Naive B cell (primary cell): Measurements from ENCODE around the gene G6PC3. TPM values are rescaled to one million over a fixed set of nuclear protein-coding genes. Genes with fewer than 3 reads are reported as not detected.
A peak's percentile ranks its signal among the peaks of the same experiment; 100 is the strongest.

Experiments used
- ATAC-seq, 2 donors: fragments of 150-1000 bp; cut with Tn5 transposase; 2 replicates each; pipeline ENCODE4 v1.10.0; 2021; ENCODE audit warnings: low read depth in 2 of 2, mild to moderate bottlenecking in 2 of 2, moderate library complexity in 2 of 2
- DNase-seq: peaks from one replicate; pipeline ENCODE4 v3.0.0; 2022
- H3K27ac Mint-ChIP-seq, 6 donors: one replicate each; pipeline ENCODE4 v1.8.0; 2020 to 2022; ENCODE audit warnings: mild to moderate bottlenecking in 6 of 6, mixed read lengths in 6 of 6, moderate library complexity in 5 of 6, inconsistent platforms in 2 of 6
- H3K27me3 Mint-ChIP-seq, 3 donors: one replicate each; pipeline ENCODE4 v1.8.0; 2021 to 2022; ENCODE audit warnings: mixed read lengths in 3 of 3, mild to moderate bottlenecking in 1 of 3
- H3K36me3 Mint-ChIP-seq, 2 donors: one replicate each; pipeline ENCODE4 v1.8.0; 2020 to 2022; ENCODE audit warnings: mixed read lengths in 2 of 2, inconsistent platforms in 1 of 2, mild to moderate bottlenecking in 1 of 2
- H3K4me1 Mint-ChIP-seq, 3 donors: one replicate each; pipeline ENCODE4 v1.8.0; 2020 to 2022; ENCODE audit warnings: mixed read lengths in 3 of 3, inconsistent platforms in 1 of 3, mild to moderate bottlenecking in 1 of 3, moderate library complexity in 1 of 3
- H3K4me3 Mint-ChIP-seq, 8 donors: one replicate each; pipeline ENCODE4 v1.8.0; 2020 to 2022; ENCODE audit warnings: mild to moderate bottlenecking in 8 of 8, mixed read lengths in 8 of 8, moderate library complexity in 8 of 8, inconsistent platforms in 2 of 8
- H3K9me3 Mint-ChIP-seq, 7 donors: one replicate each; pipeline ENCODE4 v1.8.0; 2020 to 2022; ENCODE audit warnings: mixed read lengths in 7 of 7, mild to moderate bottlenecking in 5 of 7, inconsistent platforms in 2 of 7, moderate library complexity in 1 of 7
- polyA plus RNA-seq, 6 donors: library from polyadenylated mRNA; unstranded; fragments of 300-500 nt; fragmentation: Illumina TruSeq; gene quantifications; one replicate each; pipeline ENCODE4 v1.2.3, GENCODE V29; 2021; ENCODE audit warnings: low read depth in 6 of 6

The G6PC3 gene
- polyA plus RNA-seq, 6 donors from 2014 or later, result 19.2 to 28.0 (median 24.6) TPM

DNA sequence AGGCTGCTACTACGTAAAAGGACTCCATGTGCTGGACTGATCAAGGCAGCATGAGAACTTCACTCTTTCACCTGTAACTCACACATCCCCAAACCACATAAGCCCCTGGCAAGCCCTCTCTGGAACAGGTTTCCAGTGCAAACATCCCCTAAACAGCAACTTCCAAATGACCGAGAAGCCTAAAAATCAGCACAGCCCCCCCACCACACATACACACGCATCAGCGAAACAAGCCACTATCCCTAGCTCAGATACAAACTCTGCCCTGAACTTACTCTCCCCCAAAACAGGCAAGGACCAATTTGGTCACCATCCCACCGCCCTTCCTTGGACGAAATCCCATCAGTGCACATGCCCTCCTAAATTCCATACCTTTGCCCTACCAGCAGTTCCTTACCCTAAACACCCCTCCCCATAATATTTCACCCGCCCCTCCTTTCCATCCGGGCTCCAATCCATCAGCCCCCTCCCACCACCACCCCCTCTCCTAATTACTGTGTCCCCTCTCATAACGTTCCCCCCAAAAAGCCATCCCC, 4.8 kb upstream of the G6PC3 start:
- H3K9me3 Mint-ChIP-seq, result no peaks in the 10 kb centered on the region
- peak overlapping the region; percentile 86 to 96 (median 94) for H3K4me3 Mint-ChIP-seq
- H3K4me1 Mint-ChIP-seq, result peaks cover 28 to 58% (median 39%) of the 10 kb centered on the region in 3 donors
- DNase-seq (no peak), ATAC-seq (no peak)
- H3K27ac Mint-ChIP-seq, result peak overlapping the region; percentile 76 to 97 (median 95)
- no peaks in the 10 kb centered on the region for H3K27me3 Mint-ChIP-seq
- peaks cover 0 to 7% of the 10 kb centered on the region in 2 donors for H3K36me3 Mint-ChIP-seq

DNA sequence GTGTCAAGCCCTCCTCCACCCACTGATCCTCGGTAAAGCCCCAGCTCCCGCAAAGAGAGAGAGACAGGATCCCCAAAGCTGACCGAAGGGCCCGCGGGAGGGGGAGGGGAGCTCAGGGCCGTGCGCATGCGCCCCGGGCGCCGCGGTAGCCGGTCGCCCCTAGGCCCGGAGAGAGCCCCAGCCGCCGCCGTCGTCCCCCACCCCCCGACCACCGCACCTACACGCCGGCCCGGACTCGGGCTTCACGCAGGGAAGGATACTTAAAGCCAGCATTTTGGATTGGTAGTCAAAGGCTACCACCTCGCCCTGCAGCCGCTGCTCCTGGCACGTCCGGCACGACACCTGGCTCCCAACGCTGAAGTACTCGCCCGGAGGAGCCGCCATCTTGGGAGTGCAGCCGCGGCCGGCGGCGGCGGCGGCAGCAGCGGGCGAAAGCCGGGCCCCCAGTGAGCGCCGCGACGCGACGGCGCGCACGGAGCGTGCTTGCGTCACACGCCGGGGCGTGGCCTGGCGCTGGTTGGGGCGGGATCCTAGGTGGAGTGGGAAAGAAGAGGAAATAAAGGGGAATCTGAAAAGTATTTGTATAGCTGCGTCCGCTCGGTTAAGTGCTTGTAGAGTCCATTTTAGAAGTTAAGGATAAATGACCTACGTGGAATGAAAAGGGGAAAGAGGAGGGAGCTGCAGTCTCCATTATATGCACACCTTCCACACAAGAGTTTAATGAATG, 4.2 kb upstream of the G6PC3 start, which contains the start of gene LSM12:
Gene LSM12, minus strand, starts transcription at position 468 of the 727 bp plus-strand sequence. Its CDS starts 84 bp downstream, at position 384.
- ATAC-seq (peak; percentile 87), DNase-seq (peak; percentile 93)
- H3K9me3 Mint-ChIP-seq, result no peaks in the 10 kb centered on the region
- peaks cover 32 to 61% (median 43%) of the 10 kb centered on the region in 3 donors for H3K4me1 Mint-ChIP-seq
- no peaks in the 10 kb centered on the region for H3K27me3 Mint-ChIP-seq
- H3K36me3 Mint-ChIP-seq, result peaks cover 0 to 7% of the 10 kb centered on the region in 2 donors
- H3K27ac Mint-ChIP-seq, result peak within 1 kb of the TSS; percentile 76 to 97 (median 95)
- H3K4me3 Mint-ChIP-seq, result peak within 1 kb of the TSS; percentile 86 to 96 (median 94)

DNA sequence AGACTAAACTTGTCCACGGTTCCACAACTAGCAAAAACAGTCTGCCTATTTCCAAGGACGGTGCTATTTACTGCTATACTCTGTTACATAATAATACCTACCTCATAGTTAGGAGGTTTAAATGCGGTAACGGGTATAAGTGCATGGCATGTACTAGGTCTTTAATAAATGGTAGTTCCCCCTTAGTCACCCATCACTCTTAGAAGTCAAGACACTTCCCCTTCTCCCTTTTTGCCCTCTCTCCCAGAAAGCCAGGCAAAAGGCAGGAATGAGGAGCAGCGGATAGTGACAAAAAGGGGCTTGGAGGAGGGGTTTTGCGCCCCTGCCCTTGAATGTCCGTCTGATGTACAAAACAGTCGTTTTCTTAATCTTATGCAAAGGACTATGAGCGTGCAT, 3.0 kb upstream of the G6PC3 start:
- DNase-seq, result no peak
- ATAC-seq, result no peak
- H3K27ac Mint-ChIP-seq, result peak overlapping the region in 2 of 6 donors; percentile 34 to 49

DNA sequence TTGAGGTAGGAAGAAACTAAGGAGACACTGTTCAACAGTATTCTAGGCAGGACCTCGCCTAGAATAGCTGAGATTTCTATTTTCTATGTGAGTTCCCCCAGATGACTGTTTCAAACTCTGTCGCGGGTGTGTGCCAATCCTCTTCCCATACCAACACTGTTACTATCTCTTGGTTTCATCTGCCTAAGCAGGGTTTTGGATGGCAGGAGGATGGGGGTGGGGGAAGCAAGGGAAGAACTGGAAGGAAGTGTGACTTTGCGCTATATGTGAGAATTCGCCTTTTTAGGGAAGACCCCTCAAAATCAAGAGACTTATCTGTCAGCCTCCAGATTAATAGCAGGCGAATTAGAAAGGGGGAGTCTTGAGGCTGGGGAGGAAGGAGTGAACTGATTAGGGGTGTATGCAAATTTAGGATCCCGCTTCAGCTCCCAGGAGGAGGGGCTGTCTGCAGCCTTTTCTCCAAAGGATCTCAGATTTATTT, 521 bp upstream of the G6PC3 start:
- Mint-ChIP-seq H3K36me3 (no peaks in the 10 kb centered on the region), H3K27ac (peak overlapping the region; percentile 72 to 93 (median 88)), H3K4me3 (peak overlapping the region; percentile 92 to 99 (median 94)), H3K4me1 (peaks cover 33 to 66% (median 41%) of the 10 kb centered on the region in 3 donors), H3K9me3 (no peaks in the 10 kb centered on the region), H3K27me3 (no peaks in the 10 kb centered on the region)
- ATAC-seq (no peak), DNase-seq (no peak)

More for the DNA sequence above, 3.0 kb upstream of the G6PC3 start:
- H3K4me1 Mint-ChIP-seq, result peaks cover 37 to 67% (median 47%) of the 10 kb centered on the region in 3 donors
- H3K9me3 Mint-ChIP-seq, result no peaks in the 10 kb centered on the region
- peak overlapping the region in 7 of 8 donors; percentile 2 to 96 (median 94) for H3K4me3 Mint-ChIP-seq
- no peaks in the 10 kb centered on the region for H3K27me3 Mint-ChIP-seq
- no peaks in the 10 kb centered on the region for H3K36me3 Mint-ChIP-seq

DNA sequence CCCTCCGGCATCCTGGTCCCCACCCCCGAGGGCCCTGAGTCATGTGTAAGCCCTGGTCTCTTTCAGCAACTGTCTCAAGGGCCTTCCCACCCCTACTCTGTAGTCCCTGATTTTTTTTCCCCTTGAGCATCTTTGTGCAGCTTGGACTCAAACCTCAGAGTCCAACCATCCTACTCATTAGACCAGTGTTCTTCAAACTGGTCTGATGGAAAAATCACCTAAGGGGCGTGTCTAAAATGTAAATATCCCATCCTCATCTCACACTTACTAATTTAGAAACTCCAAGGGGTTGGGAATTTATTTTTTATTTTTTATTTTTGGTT, 624 bp downstream of the G6PC3 start:
- Mint-ChIP-seq H3K36me3 (no peaks in the 10 kb centered on the region), H3K27me3 (no peaks in the 10 kb centered on the region), H3K4me1 (peaks cover 29 to 58% (median 34%) of the 10 kb centered on the region in 3 donors), H3K4me3 (peak overlapping the region; percentile 92 to 99 (median 94)), H3K9me3 (no peaks in the 10 kb centered on the region), H3K27ac (peak overlapping the region; percentile 18 to 97 (median 88))
- DNase-seq, result no peak
- ATAC-seq, result no peak

DNA sequence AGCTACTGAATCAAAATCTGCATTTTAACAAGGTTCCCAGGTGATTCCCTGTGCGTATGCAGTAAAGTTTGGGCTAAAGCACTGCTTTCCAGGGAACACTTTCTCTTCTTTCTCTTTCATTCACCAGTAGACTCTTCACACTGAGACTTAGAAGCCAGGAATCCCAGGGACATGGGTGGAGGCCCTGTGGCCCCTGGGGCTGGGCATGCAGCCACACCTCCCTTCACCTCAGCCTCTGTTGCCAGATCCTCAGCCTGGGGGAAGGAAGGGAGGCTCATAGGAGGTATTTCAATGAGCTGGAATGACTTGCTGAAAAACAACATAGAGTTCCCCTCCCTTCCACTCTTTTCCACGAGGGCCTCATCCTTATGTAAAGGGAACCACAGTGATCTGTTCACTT, 1.2 kb downstream of the G6PC3 start:
- no peak for DNase-seq
- H3K27me3 Mint-ChIP-seq, result no peaks in the 10 kb centered on the region
- no peaks in the 10 kb centered on the region for H3K36me3 Mint-ChIP-seq
- H3K4me3 Mint-ChIP-seq, result peak overlapping the region; percentile 88 to 99 (median 94)
- ATAC-seq, result no peak
- peaks cover 29 to 54% (median 31%) of the 10 kb centered on the region in 3 donors for H3K4me1 Mint-ChIP-seq
- H3K27ac Mint-ChIP-seq, result peak overlapping the region in 5 of 6 donors; percentile 62 to 95 (median 79)
- H3K9me3 Mint-ChIP-seq, result no peaks in the 10 kb centered on the region

DNA sequence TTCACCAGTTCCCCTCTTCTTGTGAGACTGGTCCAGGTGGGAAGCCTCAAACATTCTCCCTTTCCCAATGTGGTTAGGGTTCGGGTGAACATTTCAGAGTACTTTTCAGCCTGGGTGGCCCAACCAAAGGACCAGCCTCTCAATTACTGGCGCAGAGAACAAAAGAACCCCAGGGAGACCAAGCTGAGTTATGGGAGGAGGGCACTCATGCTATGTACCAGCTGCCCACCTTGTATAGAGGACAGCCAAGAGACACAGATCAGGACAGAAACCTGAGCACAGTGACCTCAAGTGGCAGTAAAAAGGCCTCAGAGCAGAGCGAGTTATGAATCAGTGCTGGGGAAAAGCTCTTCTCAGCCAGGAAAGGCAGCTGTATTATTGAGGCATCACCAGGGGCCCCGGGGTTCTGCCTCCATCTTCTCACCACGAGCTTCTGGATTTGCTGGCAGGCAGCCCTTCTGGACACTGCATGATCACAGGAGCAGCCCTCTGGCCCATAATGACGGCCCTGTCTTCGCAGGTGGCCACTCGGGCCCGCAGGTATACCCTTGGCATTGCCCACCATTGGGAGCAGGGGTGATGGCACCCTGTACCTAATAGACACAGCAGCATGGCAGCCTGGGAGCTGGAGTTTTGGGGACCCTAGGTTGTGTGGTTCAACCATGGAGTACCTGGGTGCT, 3.8 kb downstream of the G6PC3 start:
- H3K27me3 Mint-ChIP-seq, result no peaks in the 10 kb centered on the region
- no peaks in the 10 kb centered on the region for H3K9me3 Mint-ChIP-seq
- peak overlapping the region in 3 of 8 donors; percentile 2 to 63 (median 47) for H3K4me3 Mint-ChIP-seq
- no peaks in the 10 kb centered on the region for H3K36me3 Mint-ChIP-seq
- DNase-seq (no peak), ATAC-seq (no peak)
- no peak overlapping the region for H3K27ac Mint-ChIP-seq
- H3K4me1 Mint-ChIP-seq, result peaks cover 25 to 38% (median 31%) of the 10 kb centered on the region in 3 donors

DNA sequence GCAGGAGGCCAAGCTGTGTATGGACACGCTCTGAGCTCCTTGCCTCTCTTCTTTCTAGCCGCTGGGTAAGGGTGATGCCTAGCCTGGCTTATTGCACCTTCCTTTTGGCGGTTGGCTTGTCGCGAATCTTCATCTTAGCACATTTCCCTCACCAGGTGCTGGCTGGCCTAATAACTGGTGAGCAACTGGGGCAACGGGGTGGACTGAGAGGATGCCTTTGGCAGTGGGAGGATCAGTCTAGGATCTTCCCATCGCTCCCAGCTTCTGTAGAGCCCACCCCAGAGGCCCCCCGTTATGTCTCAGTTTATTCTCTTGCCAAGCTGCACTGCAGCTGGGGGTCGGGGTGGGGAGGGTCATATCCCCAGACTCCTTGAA, 4.4 kb downstream of the G6PC3 start:
- no peaks in the 10 kb centered on the region for H3K27me3 Mint-ChIP-seq
- ATAC-seq (no peak), DNase-seq (no peak)
- no peaks in the 10 kb centered on the region for H3K36me3 Mint-ChIP-seq
- peaks cover 24 to 37% (median 32%) of the 10 kb centered on the region in 3 donors for H3K4me1 Mint-ChIP-seq
- H3K27ac Mint-ChIP-seq, result peak overlapping the region in 3 of 6 donors; percentile 62 to 74 (median 72)
- H3K9me3 Mint-ChIP-seq, result no peaks in the 10 kb centered on the region
- peak overlapping the region in 1 of 8 donors; percentile 75 for H3K4me3 Mint-ChIP-seq

DNA sequence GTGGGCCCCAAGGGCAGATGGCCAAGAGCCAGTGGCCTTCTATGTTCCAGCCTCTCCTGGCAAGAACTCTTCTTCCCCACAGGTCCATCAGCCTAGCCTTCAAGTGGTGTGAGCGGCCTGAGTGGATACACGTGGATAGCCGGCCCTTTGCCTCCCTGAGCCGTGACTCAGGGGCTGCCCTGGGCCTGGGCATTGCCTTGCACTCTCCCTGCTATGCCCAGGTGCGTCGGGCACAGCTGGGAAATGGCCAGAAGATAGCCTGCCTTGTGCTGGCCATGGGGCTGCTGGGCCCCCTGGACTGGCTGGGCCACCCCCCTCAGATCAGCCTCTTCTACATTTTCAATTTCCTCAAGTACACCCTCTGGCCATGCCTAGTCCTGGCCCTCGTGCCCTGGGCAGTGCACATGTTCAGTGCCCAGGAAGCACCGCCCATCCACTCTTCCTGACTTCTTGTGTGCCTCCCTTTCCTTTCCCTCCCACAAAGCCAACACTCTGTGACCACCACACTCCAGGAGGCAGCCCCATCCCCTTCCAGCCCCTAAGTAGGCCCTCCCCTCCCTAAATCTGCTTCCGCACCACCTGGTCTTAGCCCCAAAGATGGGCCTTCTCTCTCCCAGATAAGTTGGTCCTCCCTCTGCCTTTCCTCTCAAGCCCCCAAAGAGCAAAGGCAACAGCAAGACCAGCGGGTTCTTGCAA, 5.2 kb downstream of the G6PC3 start:
- Mint-ChIP-seq H3K36me3 (no peaks in the 10 kb centered on the region), H3K27me3 (no peaks in the 10 kb centered on the region), H3K4me1 (peaks cover 18 to 35% (median 28%) of the 10 kb centered on the region in 3 donors), H3K4me3 (peak overlapping the region in 2 of 8 donors; percentile 49 to 66), H3K9me3 (no peaks in the 10 kb centered on the region), H3K27ac (peak overlapping the region in 4 of 6 donors; percentile 36 to 93 (median 80))
- ATAC-seq (no peak), DNase-seq (no peak)

DNA sequence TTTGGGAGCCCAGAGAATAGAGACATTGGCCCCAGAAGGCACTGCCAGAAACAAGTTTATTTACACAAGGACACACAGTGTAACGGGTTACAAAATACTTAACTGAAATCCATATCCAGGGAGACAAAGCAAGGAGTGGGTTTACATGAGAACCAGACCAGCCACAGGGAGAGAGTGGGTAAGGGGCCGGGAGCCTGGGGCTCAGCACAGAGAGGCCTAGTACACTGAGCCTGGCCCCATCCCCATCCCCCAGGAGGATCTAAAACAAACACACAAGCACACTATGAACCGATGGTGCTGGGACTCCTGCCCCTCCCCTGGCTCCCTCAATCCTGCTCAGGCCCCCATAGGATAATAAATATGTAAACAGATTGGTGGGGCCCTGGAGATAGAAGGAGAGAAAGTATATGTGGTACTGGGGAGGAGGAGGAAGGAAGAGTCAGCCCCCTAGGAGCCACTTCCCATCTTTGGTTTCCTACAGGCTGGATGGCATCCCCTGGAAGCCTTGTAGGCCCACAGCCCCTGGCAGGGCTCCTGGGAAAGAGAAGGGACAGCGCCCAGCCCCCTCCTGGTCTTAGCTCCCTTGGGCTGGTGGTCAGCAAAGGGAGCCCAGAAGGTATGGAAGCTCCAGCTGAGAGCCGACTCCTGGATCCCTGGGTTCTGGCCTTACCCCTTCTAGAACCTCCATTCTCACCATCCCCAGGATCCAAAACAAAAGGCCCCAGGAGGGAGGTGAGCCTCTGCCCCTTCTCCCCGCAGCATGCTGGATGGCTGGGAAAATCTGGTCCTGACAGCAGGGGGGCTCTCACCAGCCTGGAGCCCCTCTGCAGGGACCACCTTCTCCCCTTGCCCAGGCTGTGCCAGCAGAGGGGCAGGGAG, 6.4 kb downstream of the G6PC3 start:
- peak overlapping the region in 2 of 6 donors; percentile 68 to 83 for H3K27ac Mint-ChIP-seq
- H3K9me3 Mint-ChIP-seq, result no peaks in the 10 kb centered on the region
- no peaks in the 10 kb centered on the region for H3K27me3 Mint-ChIP-seq
- peaks cover 7 to 24% (median 16%) of the 10 kb centered on the region in 3 donors for H3K4me1 Mint-ChIP-seq
- no peak overlapping the region for H3K4me3 Mint-ChIP-seq
- H3K36me3 Mint-ChIP-seq, result no peaks in the 10 kb centered on the region
- DNase-seq (no peak), ATAC-seq (no peak)

DNA sequence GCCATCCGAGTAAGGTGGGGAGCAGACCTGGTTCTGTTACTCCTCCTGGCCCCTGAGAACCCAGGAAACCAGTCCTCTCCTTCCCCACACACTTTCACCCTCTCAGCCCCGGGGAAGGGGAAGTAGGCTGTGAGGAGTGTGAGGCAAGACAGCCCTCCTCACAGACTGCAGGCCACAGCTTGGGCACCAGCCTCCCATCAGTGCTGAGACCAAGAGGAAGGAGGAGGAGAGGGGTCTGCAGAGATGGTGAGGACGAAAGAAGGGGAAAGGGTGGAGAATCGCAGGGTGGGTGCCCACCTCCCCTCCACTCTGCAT, 7.0 kb downstream of the G6PC3 start:
- ATAC-seq, result no peak
- peaks cover 0 to 4% of the 10 kb centered on the region in 2 donors for H3K36me3 Mint-ChIP-seq
- H3K27me3 Mint-ChIP-seq, result no peaks in the 10 kb centered on the region
- H3K4me3 Mint-ChIP-seq, result no peak overlapping the region
- H3K9me3 Mint-ChIP-seq, result no peaks in the 10 kb centered on the region
- no peak for DNase-seq
- H3K27ac Mint-ChIP-seq, result peak overlapping the region in 2 of 6 donors; percentile 8 to 83
- H3K4me1 Mint-ChIP-seq, result peaks cover 4 to 20% (median 13%) of the 10 kb centered on the region in 3 donors

DNA sequence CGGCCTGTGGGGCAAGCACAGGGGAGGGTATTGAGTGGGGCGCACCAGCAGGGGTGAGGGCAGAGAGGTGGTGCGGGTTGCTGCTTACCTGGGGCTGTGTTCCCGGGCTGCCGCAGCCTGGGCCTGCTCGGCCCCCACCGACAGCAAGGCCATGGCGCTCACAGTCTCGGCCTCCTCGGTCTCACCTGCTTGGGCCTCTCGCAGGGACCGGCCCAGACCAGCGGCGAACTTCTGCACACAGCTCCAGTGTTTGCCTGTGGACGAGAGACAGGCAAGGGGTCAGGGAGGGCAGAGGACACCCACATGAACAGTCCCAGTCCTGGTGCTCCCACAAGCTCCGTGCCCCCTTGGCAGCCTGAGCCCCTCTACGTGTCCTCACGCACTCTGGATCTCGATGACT, 7.9 kb downstream of the G6PC3 start:
- peaks cover 0 to 8% of the 10 kb centered on the region in 2 donors for H3K36me3 Mint-ChIP-seq
- no peak overlapping the region for H3K27ac Mint-ChIP-seq
- H3K9me3 Mint-ChIP-seq, result no peaks in the 10 kb centered on the region
- ATAC-seq (no peak), DNase-seq (no peak)
- H3K4me1 Mint-ChIP-seq, result peaks cover 0 to 13% (median 11%) of the 10 kb centered on the region in 3 donors
- H3K4me3 Mint-ChIP-seq, result no peak overlapping the region
- no peaks in the 10 kb centered on the region for H3K27me3 Mint-ChIP-seq
